Heart left ventricle (tissue), 16 donors: ENCODE data around the gene VEGFC. TPM values are rescaled to one million over a fixed set of nuclear protein-coding genes. Genes with fewer than 3 reads are reported as not detected.

Experiments
- ATAC-seq, 4 donors: fragments of 200-7000 bp; cut with Tn5 transposase; one replicate each; pipeline ENCODE4 v1.9.1; 2020 to 2022; ENCODE audit warnings: moderate library complexity in 4 of 4, mild to moderate bottlenecking in 3 of 4, moderate number of reproducible peaks in 1 of 4
- DNase-seq, 5 donors: peaks; one replicate each; pipeline ENCODE4 v3.0.0-alpha.2; 2020
- H3K27ac ChIP-seq, 12 donors: fragments of 200-600 bp; sonication (generic) in 4 of 12; one replicate each; pipeline versions ENCODE4 v1.5.0 to v1.8.0; 2016 to 2022; ENCODE audit warnings: mild to moderate bottlenecking in 2 of 12
- H3K27me3 ChIP-seq, 9 donors: fragments of 200-600 bp; sonication (generic) in 2 of 9; one replicate each; pipeline versions ENCODE4 v1.5.1 to v1.8.0; 2016 to 2022; ENCODE audit warnings: mild to moderate bottlenecking in 3 of 9
- H3K36me3 ChIP-seq, 9 donors: fragments of 200-600 bp; sonication (generic) in 2 of 9; one replicate each; pipeline versions ENCODE4 v1.5.0 to v1.8.0; 2018 to 2022; ENCODE audit warnings: mild to moderate bottlenecking in 2 of 9
- H3K4me1 ChIP-seq, 12 donors: fragments of 200-600 bp; sonication (generic) in 4 of 12; one replicate each; pipeline versions ENCODE4 v1.5.0 to v1.8.0; 2016 to 2022; ENCODE audit warnings: mild to moderate bottlenecking in 3 of 12
- H3K4me3 ChIP-seq, 12 donors: fragments of 200-600 bp; sonication (generic) in 4 of 12; one replicate each; pipeline versions ENCODE4 v1.5.0 to v1.8.0; 2017 to 2022; ENCODE audit warnings: mild to moderate bottlenecking in 9 of 12, moderate library complexity in 4 of 12
- H3K9me3 ChIP-seq, 12 donors: fragments of 200-600 bp; sonication (generic) in 4 of 12; one replicate each; pipeline versions ENCODE4 v1.5.0 to v1.8.0; 2016 to 2022; ENCODE audit warnings: mild to moderate bottlenecking in 1 of 12
- CTCF ChIP-seq, 12 donors: fragments of 200-600 bp; sonication (generic) in 4 of 12; IDR thresholded peaks; one replicate each; pipeline versions ENCODE4 v1.5.0 to v1.8.0; 2018 to 2022; ENCODE audit warnings: antibody characterized with exemption in 12 of 12, mild to moderate bottlenecking in 5 of 12
- POLR2A ChIP-seq, 2 donors: fragments of 450-650 bp; IDR thresholded peaks; one replicate each; pipeline ENCODE4 v1.6.1; 2017; ENCODE audit warnings: antibody characterized with exemption in 2 of 2, mild to moderate bottlenecking in 2 of 2, moderate library complexity in 2 of 2
- WGBS, 4 donors: extraction: QIAGEN DNeasy Blood & Tissue Kit in 2 of 4; methylation state at CpG; one replicate each; pipeline versions ENCODE4 v1.1.5 to v1.1.7; 2013 to 2018; 5-methylcytosine and 5-hydroxymethylcytosine counted together
- intact Hi-C, 10 donors: fragments of 100-400 bp; cut with DNase I; formaldehyde crosslinking; loops; one replicate each; pipeline versions ENCODE4 v1.11.1 to v1.14.2; 2022
- polyA plus RNA-seq, 2 donors: library from polyadenylated mRNA; stranded (reverse); fragments of 200-250 nt; gene quantifications; one replicate each; pipeline ENCODE4 v1.2.3, GENCODE V29; 2013
- total RNA-seq, 9 donors: library from RNA; depleted of rRNA in 2 of 9; stranded (reverse); fragments of >200 nt in 2 of 9; fragmentation: NEBNext Ultra II Directional in 3 of 9; extraction: Animal tissue kit (Norgen Biotek cat#: 25700) in 3 of 9; gene quantifications; one replicate each; pipeline versions ENCODE4 v1.1.0 to v1.2.4, GENCODE V29; 2016 to 2023
- donor health status: ischemic (EF 13 %, LVEDD 7.1; RV severe dilation, severe dysfunction).
- donor health status: healthy with polysubstance abuse.
- donor health status: DM: no; HTN: yes; CAD: no.
- donor health status: DM: no; HTN: no; CAD: no.
- donor health status: ischemic (EF 25% LVEDD 6.9; RV normal size, moderate dysfunction).
- donor health status: ischemic (EF 25% LVEDD 5.7; RV mildly dilated, moderate dysfunction).
- donor health status: healthy.
- donor health status: DM: yes; HTN: yes; CAD: no.
- donor health status: ischemic (EF 35%, LVEDD 5.7; RV mildly dilated, moderate dysfunction).
- donor health status: nonischemic (EF 11% LVEDD 7.7; RV severe dilation, severe dysfunction).
- donor health status: DM: yes; HTN: yes; CAD: no.
- donor health status: PGD.
- donor health status: ischemic (EF 29% LVEDD 5.4; RV normal size, mild dysfunction).
- donor health status: nonischemic (EF 23%, LVEDD 6.1; RV moderate dilation, normal function).

VEGFC gene
- total and polyA plus RNA-seq, 11 donors, result 4.0 to 16.0 (median 7.4) TPM

- ATAC-seq, result no peak
- H3K36me3 ChIP-seq, result no peaks in the 10 kb centered on the region
- TF ChIP-seq POLR2A (IDR thresholded peaks at IDR 0.05), result no peak
- TF ChIP-seq CTCF (IDR thresholded peaks at IDR 0.05), result no peak
These were observed 5.8 kb upstream of the VEGFC start for GRCh38 chr4:176798540-176798939.

GRCh38 chr4:176795441-176795840, 2.7 kb upstream of the VEGFC start:
- 88 to 100% (median 97%) methylated on average over 1 of the region's 1 CpG for WGBS, 4 donors
- H3K4me1 ChIP-seq, result peaks cover 0 to 18% (median 0%) of the 10 kb centered on the region in 12 donors
- TF ChIP-seq CTCF (IDR thresholded peaks at IDR 0.05) (no peak), POLR2A (IDR thresholded peaks at IDR 0.05) (no peak)
- peaks cover 0 to 26% (median 0%) of the 10 kb centered on the region in 9 donors for H3K27me3 ChIP-seq
- H3K4me3 ChIP-seq, result no peak overlapping the region
- ATAC-seq (no peak), DNase-seq (no peak)
- intact Hi-C loops, result loop anchor here in 6 of 10 donors (10.0 kb wide), 5 partner anchors 231 to 421 kb away; no protein-coding TSS in a partner anchor
- H3K36me3 ChIP-seq, result no peaks in the 10 kb centered on the region
- no peak overlapping the region for H3K27ac ChIP-seq
- H3K9me3 ChIP-seq, result no peaks in the 10 kb centered on the region

More at GRCh38 chr4:176798540-176798939, 5.8 kb upstream of the VEGFC start:
- no peak for DNase-seq
- Histone ChIP-seq H3K4me1 (no peaks in the 10 kb centered on the region), H3K27me3 (peaks cover 0 to 6% (median 0%) of the 10 kb centered on the region in 9 donors), H3K9me3 (no peaks in the 10 kb centered on the region), H3K4me3 (no peak overlapping the region), H3K27ac (no peak overlapping the region)
- intact Hi-C loops, result loop anchor here in 6 of 10 donors (10.0 kb wide), 5 partner anchors 234 to 424 kb away; no protein-coding TSS in a partner anchor
- 71 to 88% (median 80%) methylated on average over 1 of the region's 1 CpG for WGBS, 4 donors

- 94 to 100% (median 99%) methylated on average over 1 of the region's 1 CpG for WGBS, 4 donors
- TF ChIP-seq POLR2A (IDR thresholded peaks at IDR 0.05) (no peak), CTCF (IDR thresholded peaks at IDR 0.05) (no peak)
- ATAC-seq (no peak), DNase-seq (no peak)
- no peaks in the 10 kb centered on the region for H3K36me3 ChIP-seq
- no peaks in the 10 kb centered on the region for H3K9me3 ChIP-seq
- peaks cover 0 to 32% (median 0%) of the 10 kb centered on the region in 9 donors for H3K27me3 ChIP-seq
- H3K4me3 ChIP-seq, result no peak overlapping the region
- H3K4me1 ChIP-seq, result peaks cover 0 to 18% (median 0%) of the 10 kb centered on the region in 12 donors
- intact Hi-C loops, result loop anchor here (5.0 to 10.0 kb wide), 12 partner anchors 43 to 420 kb away; no protein-coding TSS in a partner anchor
- peak overlapping the region in 2 of 12 donors; percentile 4 to 91 for H3K27ac ChIP-seq
These were observed 1.9 kb upstream of the VEGFC start for GRCh38 chr4:176794651-176795050.

- H3K4me1 ChIP-seq, result peaks cover 0 to 18% (median 0%) of the 10 kb centered on the region in 12 donors
- no peak for TF ChIP-seq POLR2A (IDR thresholded peaks at IDR 0.05)
- TF ChIP-seq CTCF (IDR thresholded peaks at IDR 0.05), result no peak
- no peaks in the 10 kb centered on the region for H3K9me3 ChIP-seq
- H3K4me3 ChIP-seq, result no peak overlapping the region
- H3K27ac ChIP-seq, result peak overlapping the region in 3 of 12 donors; percentile 51 to 91 (median 52)
- no peaks in the 10 kb centered on the region for H3K36me3 ChIP-seq
- peaks cover 0 to 32% (median 0%) of the 10 kb centered on the region in 9 donors for H3K27me3 ChIP-seq
- DNase-seq (no peak), ATAC-seq (peak in 1 of 4 donors; percentile 31)
- 73 to 77% (median 76%) methylated on average over 4 of the region's 4 CpGs for WGBS, 4 donors
- intact Hi-C loops, result loop anchor here (5.0 to 10.0 kb wide), 12 partner anchors 43 to 419 kb away; no protein-coding TSS in a partner anchor
These were observed 1.4 kb upstream of the VEGFC start for GRCh38 chr4:176794151-176794550.
